Astrocyte (in vitro differentiated cells and primary cell): ENCODE data around the gene ALG14. TPM values are rescaled to one million over a fixed set of nuclear protein-coding genes. Genes with fewer than 3 reads are reported as not detected.
"Not testable (repeated sequence)": the region's sequence is repeated elsewhere in the genome, so short reads cannot be mapped to it uniquely, and the experiment has no call there.

Source experiments
- DNase-seq: peaks from one replicate; pipeline ENCODE4 v3.0.0-alpha.2; 2010; ENCODE audit warnings: low read depth
- FAIRE-seq: peaks from 2 replicates; lab custom pipeline; 2011; peaks lifted over from hg19 to GRCh38; lab: Jason Lieb, UNC
- H2AFZ ChIP-seq: 2 replicates; pipeline ENCODE4 v1.6.0; 2012; ENCODE audit warnings: low read depth, low read length, inconsistent platforms
- H3K27ac ChIP-seq: 2 replicates; pipeline ENCODE4 v1.5.1; 2011; ENCODE audit warnings: low read depth, low read length, inconsistent platforms
- H3K27me3 ChIP-seq: 2 replicates; pipeline ENCODE4 v1.6.0; 2011; ENCODE audit warnings: low read length, inconsistent platforms; ENCODE audit not compliant: insufficient read depth
- H3K36me3 ChIP-seq: 2 replicates; pipeline ENCODE4 v1.5.1; 2011; ENCODE audit warnings: low read length, inconsistent platforms; ENCODE audit not compliant: insufficient read depth
- H3K4me1 ChIP-seq: 2 replicates; pipeline ENCODE4 v1.5.1; 2011; ENCODE audit warnings: low read length, inconsistent platforms; ENCODE audit not compliant: insufficient read depth
- H3K4me2 ChIP-seq: 2 replicates; pipeline ENCODE4 v1.6.0; 2012; ENCODE audit warnings: low read length, inconsistent platforms
- H3K4me3 ChIP-seq: 2 replicates; pipeline ENCODE4 v1.5.1; 2011; ENCODE audit warnings: low read depth, mild to moderate bottlenecking, low read length, inconsistent platforms; ENCODE audit not compliant: insufficient read depth
- H3K79me2 ChIP-seq: 2 replicates; pipeline ENCODE4 v1.6.0; 2012; ENCODE audit warnings: mild to moderate bottlenecking, low read length, inconsistent platforms; ENCODE audit not compliant: insufficient read depth
- H3K9ac ChIP-seq: 2 replicates; pipeline ENCODE4 v1.6.0; 2012; ENCODE audit warnings: mild to moderate bottlenecking, low read length, inconsistent platforms
- H3K9me3 ChIP-seq: 2 replicates; pipeline ENCODE4 v1.5.1; 2012; ENCODE audit warnings: low read depth, mild to moderate bottlenecking, low read length, inconsistent platforms; ENCODE audit not compliant: insufficient read depth
- H4K20me1 ChIP-seq: 2 replicates; pipeline ENCODE4 v1.6.0; 2012; ENCODE audit warnings: low read length, inconsistent platforms; ENCODE audit not compliant: insufficient read depth
- H3K27ac Mint-ChIP-seq: one replicate; pipeline ENCODE4 v1.8.0; 2021; ENCODE audit warnings: mild to moderate bottlenecking, mixed read lengths; ENCODE audit not compliant: unreplicated experiment
- H3K27me3 Mint-ChIP-seq: one replicate; pipeline ENCODE4 v1.8.0; 2021; ENCODE audit warnings: low read depth, mixed read lengths; ENCODE audit not compliant: unreplicated experiment
- H3K36me3 Mint-ChIP-seq: one replicate; pipeline ENCODE4 v1.8.0; 2021; ENCODE audit warnings: low read depth, mixed read lengths; ENCODE audit not compliant: unreplicated experiment
- H3K4me1 Mint-ChIP-seq: one replicate; pipeline ENCODE4 v1.8.0; 2021; ENCODE audit warnings: low read depth, mixed read lengths; ENCODE audit not compliant: unreplicated experiment
- H3K4me3 Mint-ChIP-seq: one replicate; pipeline ENCODE4 v1.8.0; 2021; ENCODE audit warnings: mild to moderate bottlenecking, moderate library complexity, mixed read lengths; ENCODE audit not compliant: unreplicated experiment
- H3K9me3 Mint-ChIP-seq: one replicate; pipeline ENCODE4 v1.8.0; 2021; ENCODE audit warnings: mild to moderate bottlenecking, mixed read lengths; ENCODE audit not compliant: unreplicated experiment
- CTCF ChIP-seq: IDR thresholded peaks from 2 replicates; pipeline ENCODE4 v1.5.1; 2011; ENCODE audit warnings: low read depth, mild to moderate bottlenecking, inconsistent platforms, low read length, moderate library complexity; ENCODE audit not compliant: insufficient read depth
- EZH2 ChIP-seq: IDR thresholded peaks from 2 replicates; pipeline ENCODE4 v1.6.1; 2012; ENCODE audit warnings: mild to moderate bottlenecking, low read length, inconsistent platforms; ENCODE audit not compliant: insufficient read depth
- total RNA-seq: library from RNA; stranded (reverse); gene quantifications from 2 replicates; pipeline ENCODE4 v1.2.1, GENCODE V29; 2021

ALG14 gene
- total RNA-seq, 1 donor from 2014 or later = 6.9 TPM

GRCh38 chr1:94942171-94943128 lies 130.3 kb downstream of the ALG14 start:
- FAIRE-seq (no peak), DNase-seq (peak; percentile 83)
- no peaks in the 10 kb centered on the region for H3K79me2 ChIP-seq
- no peaks in the 10 kb centered on the region for H3K9me3 ChIP-seq
- peaks cover 2% of the 10 kb centered on the region for H3K36me3 ChIP-seq
- no peak overlapping the region for H2AFZ ChIP-seq
- no peaks in the 10 kb centered on the region for H4K20me1 ChIP-seq
- no peak overlapping the region for H3K4me3 ChIP-seq
- H3K4me2 ChIP-seq = no peak overlapping the region
- no peak overlapping the region for H3K27ac ChIP-seq
- H3K4me1 ChIP-seq = peaks cover 6% of the 10 kb centered on the region
- Mint-ChIP-seq H3K27me3 (no peaks in the 10 kb centered on the region), H3K4me3 (no peak overlapping the region), H3K9me3 (no peaks in the 10 kb centered on the region), H3K36me3 (no peaks in the 10 kb centered on the region), H3K27ac (no peak overlapping the region), H3K4me1 (peaks cover 21% of the 10 kb centered on the region)
- TF ChIP-seq CTCF (no peak), EZH2 (no peak)
- H3K9ac ChIP-seq = no peak overlapping the region
- no peaks in the 10 kb centered on the region for H3K27me3 ChIP-seq

GRCh38 chr1:94941480-94941879 lies 131.3 kb downstream of the ALG14 start:
- not testable (repeated sequence) for H3K4me2 ChIP-seq, FAIRE-seq, H3K27me3 ChIP-seq, H3K27me3 Mint-ChIP-seq, H3K36me3 ChIP-seq, H3K27ac ChIP-seq, H3K9ac ChIP-seq, H3K9me3 Mint-ChIP-seq, H4K20me1 ChIP-seq, H3K9me3 ChIP-seq, H3K79me2 ChIP-seq, H3K4me3 Mint-ChIP-seq, H3K27ac Mint-ChIP-seq, H3K36me3 Mint-ChIP-seq, H2AFZ ChIP-seq, DNase-seq, H3K4me3 ChIP-seq
- peaks cover 22% of the 10 kb centered on the region for H3K4me1 Mint-ChIP-seq
- H3K4me1 ChIP-seq = peaks cover 15% of the 10 kb centered on the region

GRCh38 chr1:94940738-94941137 lies 132.0 kb downstream of the ALG14 start:
- Mint-ChIP-seq H3K27ac (no peak overlapping the region), H3K36me3 (no peaks in the 10 kb centered on the region), H3K4me3 (no peak overlapping the region), H3K4me1 (peaks cover 28% of the 10 kb centered on the region), H3K9me3 (no peaks in the 10 kb centered on the region), H3K27me3 (no peaks in the 10 kb centered on the region)
- no peak for TF ChIP-seq CTCF
- TF ChIP-seq EZH2 = no peak
- H3K27ac ChIP-seq = no peak overlapping the region
- FAIRE-seq (no peak), DNase-seq (no peak)
- H3K4me2 ChIP-seq = no peak overlapping the region
- H3K27me3 ChIP-seq = no peaks in the 10 kb centered on the region
- H3K36me3 ChIP-seq = peaks cover 2% of the 10 kb centered on the region
- no peak overlapping the region for H3K9ac ChIP-seq
- no peaks in the 10 kb centered on the region for H3K79me2 ChIP-seq
- no peaks in the 10 kb centered on the region for H4K20me1 ChIP-seq
- no peak overlapping the region for H3K4me3 ChIP-seq
- peaks cover 20% of the 10 kb centered on the region for H3K4me1 ChIP-seq
- H3K9me3 ChIP-seq = no peaks in the 10 kb centered on the region
- H2AFZ ChIP-seq = no peak overlapping the region
